ENCODE measurements around the gene RPH3AL.
"Not testable (repeated sequence)": the region's sequence is repeated elsewhere in the genome, so short reads cannot be mapped to it uniquely, and the experiment has no call there.

Gene RPH3AL

GRCh38 chr17:379531-380465 is 27.2 kb upstream of the RPH3AL start:
- in situ Hi-C loops (cut with MboI; ENCODE audit: low sequenced_read_pairs) = no loop called here

GRCh38 chr17:378068-378467 is 25.5 kb upstream of the RPH3AL start:
- in situ Hi-C loops (cut with MboI; ENCODE audit: low sequenced_read_pairs) = no loop called here

GRCh38 chr17:376936-377863 is 24.6 kb upstream of the RPH3AL start:
- in situ Hi-C loops (cut with MboI; ENCODE audit: low sequenced_read_pairs) = no loop called here

- in situ Hi-C loops (cut with MboI; ENCODE audit: low sequenced_read_pairs) = no loop called here
Measured at GRCh38 chr17:373613-374230, 21.1 kb upstream of the RPH3AL start.

- in situ Hi-C loops (cut with MboI; ENCODE audit: low sequenced_read_pairs) = no loop called here
Measured at GRCh38 chr17:372157-373152, 19.8 kb upstream of the RPH3AL start.

- in situ Hi-C loops (cut with MboI; ENCODE audit: low sequenced_read_pairs) = no loop called here
Measured at GRCh38 chr17:371583-371982, 19.0 kb upstream of the RPH3AL start.

- in situ Hi-C loops (cut with MboI; ENCODE audit: low sequenced_read_pairs) = not testable (repeated sequence)
Measured at GRCh38 chr17:367656-368055, 15.0 kb upstream of the RPH3AL start.

- in situ Hi-C loops (cut with MboI; ENCODE audit: low sequenced_read_pairs) = not testable (repeated sequence)
Measured at GRCh38 chr17:366657-367615, 14.3 kb upstream of the RPH3AL start.

- in situ Hi-C loops (cut with MboI; ENCODE audit: low sequenced_read_pairs) = no loop called here
Measured at GRCh38 chr17:364766-365165, 12.2 kb upstream of the RPH3AL start.

GRCh38 chr17:364308-364707 is 11.7 kb upstream of the RPH3AL start:
- in situ Hi-C loops (cut with MboI; ENCODE audit: low sequenced_read_pairs) = no loop called here

GRCh38 chr17:362721-363120 is 10.1 kb upstream of the RPH3AL start:
- in situ Hi-C loops (cut with MboI; ENCODE audit: low sequenced_read_pairs) = no loop called here

GRCh38 chr17:360092-360750 is 7.6 kb upstream of the RPH3AL start:
- in situ Hi-C loops (cut with MboI; ENCODE audit: low sequenced_read_pairs) = no loop called here

GRCh38 chr17:358491-359151 is 6.0 kb upstream of the RPH3AL start:
- in situ Hi-C loops (cut with MboI; ENCODE audit: low sequenced_read_pairs) = no loop called here

GRCh38 chr17:357644-358043 is 5.0 kb upstream of the RPH3AL start:
- in situ Hi-C loops (cut with MboI; ENCODE audit: low sequenced_read_pairs) = no loop called here

- in situ Hi-C loops (cut with MboI; ENCODE audit: low sequenced_read_pairs) = no loop called here
Measured at GRCh38 chr17:356671-357434, 4.2 kb upstream of the RPH3AL start.

- in situ Hi-C loops (cut with MboI; ENCODE audit: low sequenced_read_pairs) = no loop called here
Measured at GRCh38 chr17:354651-355556, 2.3 kb upstream of the RPH3AL start.

All from hTERT RPE-1 (cell line).